ENCODE results near the gene BNIP5. TPM values are rescaled to one million over a fixed set of nuclear protein-coding genes. Genes with fewer than 3 reads are reported as not detected.

BNIP5 gene
- total RNA-seq, 1 donor from 2014 or later = not detected

DNA sequence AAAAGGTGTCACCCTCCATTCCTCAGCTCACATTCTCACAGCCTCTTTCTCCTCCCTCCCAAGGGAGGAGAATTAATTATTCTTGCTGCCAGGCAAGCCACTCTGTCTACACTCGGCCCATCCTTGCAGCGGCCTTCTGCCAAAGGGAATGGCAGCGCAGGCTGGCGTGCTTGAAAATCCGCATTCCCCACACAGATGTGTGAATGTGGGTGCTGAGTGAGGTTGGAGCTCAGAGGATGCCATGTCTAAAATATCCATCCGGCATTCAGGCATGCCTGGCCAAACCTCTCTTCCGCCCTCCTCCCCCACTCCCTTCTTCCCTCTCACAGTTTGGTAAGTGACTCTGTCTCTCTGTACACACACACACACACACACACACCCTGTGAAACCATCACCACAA lies 39.2 kb downstream of the BNIP5 start:
- no peaks in the 10 kb centered on the region for H4K20me1 ChIP-seq (ENCODE audit: low read depth)
- no peak for TF ChIP-seq EZH2phosphoT487 (IDR thresholded peaks at IDR 0.05)
- no peak for TF ChIP-seq EZH2 (IDR thresholded peaks at IDR 0.05)
- TF ChIP-seq, protein P1, sequence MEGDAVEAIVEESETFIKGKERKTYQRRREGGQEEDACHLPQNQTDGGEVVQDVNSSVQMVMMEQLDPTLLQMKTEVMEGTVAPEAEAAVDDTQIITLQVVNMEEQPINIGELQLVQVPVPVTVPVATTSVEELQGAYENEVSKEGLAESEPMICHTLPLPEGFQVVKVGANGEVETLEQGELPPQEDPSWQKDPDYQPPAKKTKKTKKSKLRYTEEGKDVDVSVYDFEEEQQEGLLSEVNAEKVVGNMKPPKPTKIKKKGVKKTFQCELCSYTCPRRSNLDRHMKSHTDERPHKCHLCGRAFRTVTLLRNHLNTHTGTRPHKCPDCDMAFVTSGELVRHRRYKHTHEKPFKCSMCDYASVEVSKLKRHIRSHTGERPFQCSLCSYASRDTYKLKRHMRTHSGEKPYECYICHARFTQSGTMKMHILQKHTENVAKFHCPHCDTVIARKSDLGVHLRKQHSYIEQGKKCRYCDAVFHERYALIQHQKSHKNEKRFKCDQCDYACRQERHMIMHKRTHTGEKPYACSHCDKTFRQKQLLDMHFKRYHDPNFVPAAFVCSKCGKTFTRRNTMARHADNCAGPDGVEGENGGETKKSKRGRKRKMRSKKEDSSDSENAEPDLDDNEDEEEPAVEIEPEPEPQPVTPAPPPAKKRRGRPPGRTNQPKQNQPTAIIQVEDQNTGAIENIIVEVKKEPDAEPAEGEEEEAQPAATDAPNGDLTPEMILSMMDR (IDR thresholded peaks at IDR 0.05) = no peak
- no peak overlapping the region for H3K27ac ChIP-seq
- H3K4me1 ChIP-seq = no peaks in the 10 kb centered on the region
- no peaks in the 10 kb centered on the region for H3K9me3 Mint-ChIP-seq
- H3K4me3 Mint-ChIP-seq = no peak overlapping the region
- no peaks in the 10 kb centered on the region for H3K9me3 ChIP-seq (ENCODE audit: low read depth)
- no peak overlapping the region for H3K27ac Mint-ChIP-seq
- H3K4me2 ChIP-seq = no peak overlapping the region
- H3K4me3 ChIP-seq = no peak overlapping the region
- no peak overlapping the region for H3K9ac ChIP-seq
- H3K36me3 ChIP-seq = no peaks in the 10 kb centered on the region
- no peaks in the 10 kb centered on the region for H3K27me3 Mint-ChIP-seq (ENCODE audit: insufficient read depth, low read depth)
- DNase-seq (ENCODE audit: low spot score) = no peak
- peaks cover 3% of the 10 kb centered on the region for H3K4me1 Mint-ChIP-seq
- H3K36me3 Mint-ChIP-seq = no peaks in the 10 kb centered on the region
- H3K79me2 ChIP-seq (ENCODE audit: low read depth) = no peaks in the 10 kb centered on the region
- no peak overlapping the region for H2AFZ ChIP-seq (replicated peaks)
- no peaks in the 10 kb centered on the region for H3K27me3 ChIP-seq
- H3F3A ChIP-seq (ENCODE audit: low read depth) = no peaks in the 10 kb centered on the region

DNA sequence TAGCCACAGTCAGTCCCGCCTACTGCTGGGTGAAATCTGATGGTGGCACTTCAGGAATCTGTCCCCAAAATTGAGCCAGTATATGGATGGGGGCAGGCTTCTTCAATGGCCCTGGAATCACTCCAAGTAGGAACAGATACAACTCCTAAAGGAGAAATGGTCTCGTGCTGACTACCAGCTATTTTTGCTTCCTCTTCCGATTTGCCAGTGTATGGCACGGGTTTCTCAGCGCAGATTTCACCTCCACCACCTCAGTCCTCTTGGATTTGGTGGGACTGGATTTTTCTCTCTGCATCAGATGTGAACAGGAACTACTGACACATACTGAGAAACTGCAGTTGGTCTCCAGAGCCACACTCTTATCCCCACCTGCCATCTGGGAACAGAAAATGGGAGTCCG lies 39.6 kb downstream of the BNIP5 start:
- no peaks in the 10 kb centered on the region for H3K36me3 ChIP-seq
- H3K4me2 ChIP-seq = no peak overlapping the region
- no peaks in the 10 kb centered on the region for H3K36me3 Mint-ChIP-seq
- H3K4me1 ChIP-seq = no peaks in the 10 kb centered on the region
- H3K9ac ChIP-seq = no peak overlapping the region
- H3K27ac ChIP-seq = no peak overlapping the region
- no peaks in the 10 kb centered on the region for H3K9me3 ChIP-seq (ENCODE audit: low read depth)
- TF ChIP-seq, protein P1 (IDR thresholded peaks at IDR 0.05) = no peak
- TF ChIP-seq EZH2phosphoT487 (IDR thresholded peaks at IDR 0.05) = no peak
- no peak for TF ChIP-seq EZH2 (IDR thresholded peaks at IDR 0.05)
- no peaks in the 10 kb centered on the region for H3K9me3 Mint-ChIP-seq
- no peaks in the 10 kb centered on the region for H3K27me3 ChIP-seq
- H3K27me3 Mint-ChIP-seq (ENCODE audit: insufficient read depth, low read depth) = no peaks in the 10 kb centered on the region
- H3K79me2 ChIP-seq (ENCODE audit: low read depth) = no peaks in the 10 kb centered on the region
- no peak overlapping the region for H3K27ac Mint-ChIP-seq
- no peak overlapping the region for H3K4me3 ChIP-seq
- DNase-seq (ENCODE audit: low spot score) = no peak
- no peaks in the 10 kb centered on the region for H3F3A ChIP-seq (ENCODE audit: low read depth)
- no peak overlapping the region for H3K4me3 Mint-ChIP-seq
- no peaks in the 10 kb centered on the region for H4K20me1 ChIP-seq (ENCODE audit: low read depth)
- no peak overlapping the region for H2AFZ ChIP-seq (replicated peaks)
- no peaks in the 10 kb centered on the region for H3K4me1 Mint-ChIP-seq

DNA sequence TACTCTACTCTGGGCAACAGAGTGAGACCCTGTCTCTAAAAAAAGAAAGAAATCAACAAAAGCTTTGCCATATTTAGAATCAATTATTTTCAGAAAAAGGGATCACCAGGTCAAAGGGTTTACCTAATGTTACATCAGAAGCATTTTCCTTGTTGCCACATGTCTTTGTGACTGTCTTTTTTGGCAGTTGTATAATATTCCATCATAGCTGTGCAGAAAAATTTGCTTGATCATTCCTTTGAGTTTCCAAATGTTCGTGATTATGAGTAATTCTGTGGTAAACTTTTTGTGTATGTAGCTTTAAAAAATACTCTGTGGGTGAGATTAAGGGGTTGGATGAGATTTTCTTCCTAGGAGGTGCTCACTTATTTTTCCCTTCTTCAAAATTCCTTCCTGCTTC lies 40.4 kb downstream of the BNIP5 start:
- H3K9me3 Mint-ChIP-seq = no peaks in the 10 kb centered on the region
- H3K27ac Mint-ChIP-seq = no peak overlapping the region
- no peaks in the 10 kb centered on the region for H3K27me3 ChIP-seq
- TF ChIP-seq EZH2phosphoT487 (IDR thresholded peaks at IDR 0.05) (no peak), EZH2 (IDR thresholded peaks at IDR 0.05) (no peak)
- TF ChIP-seq, protein P1 (IDR thresholded peaks at IDR 0.05) = no peak
- no peak overlapping the region for H3K4me2 ChIP-seq
- no peaks in the 10 kb centered on the region for H3K36me3 Mint-ChIP-seq
- no peaks in the 10 kb centered on the region for H3K36me3 ChIP-seq
- H3K27me3 Mint-ChIP-seq (ENCODE audit: insufficient read depth, low read depth) = no peaks in the 10 kb centered on the region
- no peaks in the 10 kb centered on the region for H3K4me1 ChIP-seq
- no peaks in the 10 kb centered on the region for H3K79me2 ChIP-seq (ENCODE audit: low read depth)
- no peaks in the 10 kb centered on the region for H3K9me3 ChIP-seq (ENCODE audit: low read depth)
- no peaks in the 10 kb centered on the region for H4K20me1 ChIP-seq (ENCODE audit: low read depth)
- H3K27ac ChIP-seq = no peak overlapping the region
- no peak overlapping the region for H2AFZ ChIP-seq (replicated peaks)
- DNase-seq (ENCODE audit: low spot score) = no peak
- H3F3A ChIP-seq (ENCODE audit: low read depth) = no peaks in the 10 kb centered on the region
- no peak overlapping the region for H3K4me3 Mint-ChIP-seq
- no peaks in the 10 kb centered on the region for H3K4me1 Mint-ChIP-seq
- H3K9ac ChIP-seq = no peak overlapping the region
- H3K4me3 ChIP-seq = no peak overlapping the region
